GM19099 (cell line): ENCODE results near the gene WDR49.

Source experiments
- POLR2A ChIP-seq: IDR thresholded peaks from 3 replicates; pipeline ENCODE4 v1.6.1; 2011; ENCODE audit warnings: low read depth; ENCODE audit not compliant: insufficient read length; ENCODE audit errors: extremely low read depth

WDR49 gene

DNA sequence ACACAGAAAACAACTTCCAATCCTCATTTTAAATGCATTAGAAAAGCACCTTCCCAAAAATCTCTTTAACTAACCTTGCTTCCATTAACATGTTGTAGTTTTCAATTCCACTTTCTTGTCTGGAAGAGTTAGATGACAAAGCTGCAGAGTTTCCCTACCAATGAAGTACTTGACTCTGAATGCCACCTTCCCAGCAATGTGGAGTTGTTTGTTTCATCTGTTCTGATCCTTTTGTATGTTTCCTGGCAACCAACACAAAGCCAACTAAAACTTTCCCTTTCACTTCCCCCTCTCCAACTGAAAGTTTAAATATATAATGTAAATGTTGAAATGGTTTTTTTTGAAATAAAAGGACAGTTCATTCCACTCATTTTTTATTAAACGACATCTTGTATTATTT, at the start of gene WDR49:
WDR49 (minus strand) TSS at position 183 of the 400 bp plus-strand sequence. CDS start 517 bp downstream, outside the sequence.
- TF ChIP-seq POLR2A: no peak

DNA sequence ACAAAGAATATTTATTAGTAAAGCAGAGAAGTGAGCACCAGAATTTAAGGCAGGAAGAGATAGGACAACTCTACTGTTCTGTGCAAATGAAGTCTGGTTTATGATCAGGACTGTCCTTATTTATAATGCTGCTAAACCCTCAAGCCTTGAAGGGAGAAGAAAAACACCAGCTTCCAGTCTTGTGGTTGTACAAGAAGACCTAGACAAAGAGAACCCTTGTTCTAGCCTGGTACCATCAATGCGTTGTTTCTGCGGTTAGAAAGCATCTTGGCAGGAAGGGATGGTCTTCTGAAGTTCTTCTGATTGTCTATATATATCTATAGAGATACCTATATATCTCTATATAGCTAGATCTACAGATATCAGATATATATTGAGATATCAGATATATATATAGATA, 47.2 kb upstream of the WDR49 start:
- TF ChIP-seq POLR2A: no peak

DNA sequence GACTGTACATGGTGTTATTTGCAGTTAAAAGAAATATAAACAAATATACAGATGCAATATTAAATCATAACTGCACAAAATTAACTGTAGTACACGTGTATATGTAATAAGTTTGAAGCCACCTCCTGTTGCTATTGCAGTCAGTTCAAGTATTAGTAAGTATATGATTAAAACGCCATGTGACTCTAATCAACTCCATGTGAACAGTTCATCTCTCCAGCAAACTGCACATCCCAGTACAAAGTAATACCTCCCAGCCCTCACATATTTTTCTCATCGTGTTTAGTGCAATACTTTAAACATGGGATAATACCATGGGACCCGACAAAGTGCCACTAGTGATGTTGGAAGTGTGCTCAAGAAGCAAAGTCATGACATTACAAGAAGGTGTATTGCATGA, 46.3 kb upstream of the WDR49 start:
- no peak for TF ChIP-seq POLR2A

DNA sequence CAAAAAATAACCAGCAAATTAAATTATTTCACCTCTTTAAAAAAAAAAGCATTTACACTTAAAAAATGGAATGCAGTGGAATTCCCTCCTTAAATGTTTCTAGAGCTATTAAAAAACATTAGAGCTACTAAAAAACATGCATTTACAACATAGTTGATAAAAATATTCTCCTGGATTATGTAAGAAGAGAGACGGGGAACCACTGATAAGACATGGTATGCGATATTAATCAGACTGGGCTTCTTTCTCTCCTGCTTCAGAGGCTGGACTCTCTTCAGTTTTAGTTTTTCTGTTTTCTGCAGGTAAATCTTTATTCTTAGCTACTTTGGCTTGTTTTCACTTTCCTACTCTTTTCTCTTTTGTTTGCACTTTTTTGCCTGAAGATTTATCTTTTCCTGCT, 40.4 kb upstream of the WDR49 start:
- no peak for TF ChIP-seq POLR2A

DNA sequence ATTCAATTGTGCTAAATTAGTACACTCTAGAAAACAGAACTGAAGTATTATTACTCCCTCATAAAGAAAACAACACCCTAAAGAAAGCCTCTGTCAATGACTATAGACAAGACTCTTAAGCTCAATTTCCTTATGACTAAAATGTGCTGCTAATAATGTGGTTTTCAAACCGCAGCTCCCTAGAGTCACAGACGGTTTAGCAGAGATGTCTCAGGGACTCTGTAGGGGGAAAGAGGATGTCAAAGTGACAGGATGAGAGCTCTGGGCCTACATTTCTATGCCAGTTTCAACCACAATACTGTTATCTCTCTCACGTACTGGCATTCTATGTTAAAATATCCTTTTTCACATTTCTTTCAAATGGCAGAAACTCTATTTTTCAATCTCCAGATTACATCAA, 37.6 kb upstream of the WDR49 start:
- no peak for TF ChIP-seq POLR2A

DNA sequence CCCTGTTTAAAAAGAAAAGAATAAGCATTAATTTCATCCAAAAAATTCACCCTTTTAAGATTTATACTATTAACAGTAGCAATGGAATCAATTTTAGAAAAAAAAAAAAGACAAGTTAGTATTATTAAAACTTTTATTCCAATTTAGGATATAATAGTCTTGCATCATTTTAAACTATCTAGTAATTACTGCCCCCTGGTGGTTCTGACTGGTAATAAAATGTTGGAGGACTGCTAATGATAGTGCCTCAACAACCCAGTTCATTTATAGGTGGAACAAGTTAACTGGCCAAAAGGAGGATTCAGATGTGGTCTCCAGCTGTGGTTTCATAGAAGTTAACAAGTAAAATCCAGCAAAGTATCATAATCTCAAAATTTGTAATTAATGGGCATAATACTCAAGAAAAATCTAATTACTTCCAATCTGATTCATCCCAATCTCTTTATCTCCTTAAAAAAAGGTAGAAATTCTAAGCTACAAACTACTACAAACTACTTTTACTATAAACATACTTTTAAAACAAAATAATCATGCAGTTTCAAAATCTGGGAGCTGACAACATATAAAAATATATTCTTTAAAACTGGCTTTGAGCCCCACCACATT, 30.7 kb upstream of the WDR49 start:
- TF ChIP-seq POLR2A: no peak

DNA sequence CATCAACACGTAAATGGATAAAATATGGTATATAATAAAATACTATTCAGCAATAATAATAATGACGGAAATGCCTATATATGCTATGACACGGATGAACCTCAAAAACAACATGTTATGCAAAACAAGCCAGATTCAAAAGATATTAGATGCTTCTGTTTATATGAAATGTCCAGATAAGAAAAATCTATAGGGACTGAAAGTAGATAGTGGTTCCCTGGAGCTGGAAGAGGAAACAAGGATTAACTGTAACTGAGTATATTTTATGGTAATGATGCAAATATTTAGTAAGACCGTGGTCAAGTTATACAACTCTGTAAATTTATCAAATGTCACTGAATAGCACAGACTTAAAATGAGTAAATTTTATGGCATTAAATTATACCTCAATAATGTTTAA, 25.8 kb upstream of the WDR49 start:
- TF ChIP-seq POLR2A: no peak

DNA sequence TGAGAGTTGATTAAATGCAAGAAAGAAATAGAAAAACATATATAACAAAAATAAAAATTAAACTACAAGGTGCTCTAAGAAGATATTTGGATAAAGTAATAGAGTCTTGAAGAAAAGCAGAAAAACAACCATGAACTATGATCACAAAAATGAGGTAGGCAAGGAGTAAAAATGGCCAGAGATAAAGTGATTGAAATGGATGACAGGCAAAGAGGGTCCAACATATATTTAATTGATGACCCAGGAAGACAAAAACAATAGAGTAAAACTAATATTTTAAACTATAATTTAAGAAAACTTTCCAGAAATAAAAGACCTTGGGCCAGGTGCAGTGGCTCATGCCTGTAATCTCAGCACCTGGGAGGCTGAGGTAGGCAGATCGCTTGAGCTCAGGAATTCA, 22.1 kb upstream of the WDR49 start:
- TF ChIP-seq POLR2A: no peak

DNA sequence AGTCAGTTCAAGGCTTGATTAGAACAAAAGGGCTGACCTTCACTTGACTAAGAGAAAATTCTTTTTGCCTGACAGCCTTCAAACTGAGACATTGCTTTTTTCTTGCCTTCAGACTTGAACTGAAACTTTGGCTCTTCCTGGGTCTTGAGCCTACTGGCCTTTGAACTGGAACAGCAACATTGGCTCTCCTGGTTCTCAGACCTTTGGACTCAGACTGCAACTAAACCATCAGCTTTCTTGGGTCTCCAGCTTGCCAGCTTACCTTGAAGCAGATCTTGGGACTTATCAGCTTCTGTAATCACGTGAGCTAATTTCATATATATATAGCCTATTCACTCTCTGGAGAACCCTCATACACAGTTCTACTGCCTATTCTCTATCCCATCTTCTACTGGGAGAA, 19.5 kb upstream of the WDR49 start:
- no peak for TF ChIP-seq POLR2A

DNA sequence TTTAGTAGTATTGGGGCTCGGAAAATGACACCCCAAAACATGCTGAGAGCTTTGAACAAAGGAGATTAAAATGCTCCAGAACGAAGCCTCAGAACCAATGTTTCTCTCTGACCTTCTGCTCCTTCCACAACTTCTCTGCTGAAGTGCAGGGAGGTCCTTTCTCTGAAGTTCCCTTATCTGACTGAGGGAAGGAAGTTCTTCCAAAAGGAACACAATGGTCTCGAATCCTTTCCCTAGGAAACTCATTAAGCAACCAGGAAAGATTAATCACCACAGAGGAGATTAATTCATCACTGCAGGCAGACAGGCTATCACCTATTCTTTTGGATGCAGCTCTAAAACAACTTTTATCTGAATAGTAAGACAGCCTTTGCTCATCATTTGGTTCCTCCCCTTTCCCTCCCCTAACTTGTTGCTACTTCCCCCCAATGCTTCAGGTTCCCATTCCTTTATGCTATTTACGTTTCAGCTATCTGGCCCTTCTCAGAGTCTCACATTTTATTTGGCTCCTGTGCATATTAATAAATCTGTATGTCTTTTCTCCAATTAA, 18.2 kb upstream of the WDR49 start:
- no peak for TF ChIP-seq POLR2A

DNA sequence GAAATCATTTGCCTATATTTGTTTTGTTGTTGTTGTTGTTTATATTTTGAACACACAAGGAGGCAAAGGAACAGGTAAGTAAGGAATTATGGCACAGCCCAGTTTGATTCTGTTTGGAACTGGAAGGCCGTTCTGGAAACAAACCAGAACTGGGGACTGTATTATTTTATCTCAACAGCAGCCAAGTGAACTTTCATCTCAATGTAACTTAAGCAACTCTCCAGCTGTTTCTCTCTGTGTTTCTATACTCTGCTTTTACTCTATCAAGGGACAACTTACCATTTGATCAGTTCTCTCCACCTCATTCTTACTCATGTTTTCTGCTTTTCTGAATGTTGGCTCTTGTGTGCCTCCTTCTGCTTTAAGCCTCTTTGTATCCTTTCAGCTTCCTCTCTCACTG, 16.0 kb upstream of the WDR49 start:
- no peak for TF ChIP-seq POLR2A

DNA sequence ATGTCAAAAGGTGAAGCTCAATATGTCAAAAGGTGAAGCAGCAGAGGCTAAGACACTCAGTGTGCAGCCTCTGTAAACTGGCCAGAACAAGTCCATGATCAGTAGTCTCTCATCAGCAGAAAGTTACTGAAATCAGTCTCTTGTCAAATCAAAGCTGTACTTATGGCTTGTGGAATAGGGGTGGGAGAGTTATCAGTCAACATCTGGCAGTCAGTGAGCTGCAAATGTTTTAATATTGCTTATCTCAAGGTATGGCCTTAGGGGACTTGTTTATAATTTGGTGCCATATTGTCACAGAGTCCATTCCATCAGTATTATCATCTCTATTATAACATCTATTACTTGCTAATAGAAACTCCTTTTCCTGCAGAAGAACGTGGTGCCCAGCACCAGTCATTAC, 14.9 kb upstream of the WDR49 start:
- no peak for TF ChIP-seq POLR2A

DNA sequence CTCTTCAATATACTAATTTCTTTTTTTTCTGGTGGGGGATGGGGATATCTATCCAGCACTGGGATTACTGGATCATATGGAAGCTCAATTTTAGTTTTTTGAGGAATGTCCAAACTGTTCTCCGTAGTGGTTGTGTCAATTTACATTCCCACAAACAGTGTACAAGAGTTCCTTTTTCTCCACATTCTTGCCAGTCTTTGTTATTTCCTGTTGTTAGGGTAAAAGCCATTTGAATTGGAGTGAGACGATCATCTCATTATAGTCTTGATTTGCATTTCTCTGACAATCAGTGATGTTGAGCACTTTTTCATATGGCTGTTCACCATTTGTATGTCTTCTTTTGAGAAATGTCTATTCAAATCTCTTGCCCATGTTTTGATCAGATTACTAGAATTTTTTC, 12.8 kb upstream of the WDR49 start:
- no peak for TF ChIP-seq POLR2A

DNA sequence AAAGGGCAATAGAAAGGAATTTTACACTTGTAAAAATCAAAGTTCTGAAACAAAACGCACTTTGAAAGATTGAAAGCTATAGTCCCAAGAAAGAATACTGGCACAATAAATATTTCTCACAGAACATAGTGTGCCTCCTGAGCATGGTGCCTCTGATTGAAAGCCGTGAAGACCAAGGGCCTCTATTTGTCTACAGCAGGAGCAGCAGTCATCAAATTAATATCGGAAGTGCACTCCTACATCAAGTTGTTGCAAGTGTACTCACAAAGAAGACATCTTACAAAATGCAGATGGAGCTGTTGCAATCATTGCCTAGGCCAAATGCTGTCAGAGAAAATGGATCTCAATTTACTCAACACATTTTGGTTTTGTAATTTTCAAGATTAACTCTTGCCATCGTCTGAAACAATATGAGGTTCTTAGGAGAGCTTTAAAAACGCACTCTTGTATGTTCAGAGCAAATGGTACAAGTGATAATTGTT, 9.2 kb upstream of the WDR49 start:
- no peak for TF ChIP-seq POLR2A

DNA sequence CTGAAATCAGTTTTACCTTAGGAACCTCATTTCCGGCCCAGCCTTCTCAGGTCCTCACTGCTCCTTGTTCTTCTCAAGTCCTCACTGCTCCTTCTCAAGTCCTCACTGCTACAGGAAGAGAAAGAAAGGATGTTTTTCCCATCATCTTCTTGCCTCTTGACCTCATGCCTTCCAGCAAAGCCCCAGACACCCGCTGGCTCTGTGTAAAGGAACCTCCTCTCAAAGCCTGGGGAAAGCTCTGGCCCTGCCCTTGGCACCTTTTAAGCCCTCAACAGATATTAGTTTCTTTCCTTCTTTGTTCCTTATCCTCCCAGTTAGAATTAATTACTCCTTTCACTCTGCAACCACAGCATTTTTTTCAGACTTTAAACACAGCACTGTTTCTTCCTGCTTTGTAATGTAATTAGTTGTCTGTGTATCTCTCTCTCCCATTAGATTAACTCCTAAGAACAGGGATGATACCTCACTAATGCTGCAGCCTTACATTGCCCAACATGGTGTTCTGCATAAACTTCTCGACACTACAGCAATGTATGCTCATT, 4.0 kb upstream of the WDR49 start:
- TF ChIP-seq POLR2A: no peak

DNA sequence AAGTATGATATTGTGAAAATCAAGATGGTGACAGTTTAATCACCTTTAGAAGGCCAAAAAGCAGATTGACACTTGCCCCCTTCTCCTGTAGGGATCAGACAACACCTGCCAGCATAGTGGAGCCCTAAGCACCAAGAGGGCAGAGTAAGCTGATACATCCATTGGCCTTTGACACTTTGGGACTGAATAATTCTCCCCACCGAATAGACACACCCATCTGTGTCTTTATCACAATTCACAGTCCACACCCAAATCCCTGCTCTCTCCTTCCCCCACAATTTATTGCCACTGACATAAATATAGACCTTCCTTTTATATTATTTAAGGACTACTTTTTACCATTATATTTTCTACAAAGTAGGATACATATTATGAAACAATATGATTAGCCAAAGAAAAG, 3.1 kb upstream of the WDR49 start:
- no peak for TF ChIP-seq POLR2A

DNA sequence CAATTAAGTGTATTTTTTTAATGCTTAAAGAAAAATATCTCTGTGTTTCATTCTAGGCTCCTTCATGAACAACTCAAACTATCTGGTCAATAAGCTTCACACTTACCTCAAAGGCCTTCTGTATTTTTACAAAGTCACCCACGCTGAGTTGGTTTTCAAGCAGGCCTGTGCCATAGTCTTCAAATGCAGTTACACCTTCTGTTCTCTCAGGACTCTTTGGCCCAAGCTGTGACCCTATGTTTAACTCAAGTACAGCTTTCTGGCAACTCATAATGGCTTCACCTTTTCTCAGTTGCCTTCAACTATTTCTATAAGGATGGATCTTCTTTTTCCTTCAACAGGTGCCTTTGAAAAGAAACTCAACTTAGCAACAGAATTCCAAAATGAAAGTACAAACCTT, 587 bp downstream of the WDR49 start:
- no peak for TF ChIP-seq POLR2A
